DOHH2 (cell line): ENCODE measurements around the gene LRCH1.

Experiments
- CTCF ChIP-seq: fragments of 200-600 bp; sonication (generic); IDR thresholded peaks from one replicate; pipeline ENCODE4 v1.5.1; 2014; ENCODE audit warnings: antibody characterized with exemption, mild to moderate bottlenecking, low read depth, low read length; ENCODE audit not compliant: poor library complexity, severe bottlenecking
- EZH2phosphoT487 ChIP-seq: fragments of 200-600 bp; sonication (generic); IDR thresholded peaks from 2 replicates; pipeline ENCODE4 v1.6.1; 2017; ENCODE audit warnings: borderline replicate concordance, mild to moderate bottlenecking, antibody characterized with exemption, low read length, moderate library complexity, mixed read lengths

- TF ChIP-seq CTCF (no peak), EZH2phosphoT487 (no peak)
Observed at GRCh38 chr13:46644816-46645215, 91.8 kb downstream of the LRCH1 start.
